Left lung (tissue), 10 donors: Measurements from ENCODE around the gene ANKRD12. TPM values are rescaled to one million over a fixed set of nuclear protein-coding genes. Genes with fewer than 3 reads are reported as not detected.
A peak's percentile ranks its signal among the peaks of the same experiment; 100 is the strongest.

Source experiments
- ATAC-seq: fragments of 200-7000 bp; cut with Tn5 transposase; one replicate; pipeline ENCODE4 v1.9.1; 2020; ENCODE audit warnings: moderate library complexity
- DNase-seq, 4 donors: peaks; one replicate each; pipeline ENCODE4 v3.0.0-alpha.2; 2013 to 2020
- H3K27ac ChIP-seq, 2 donors: fragments of 200-600 bp; sonication (generic) in 1 of 2; one replicate each; pipeline versions ENCODE4 v1.5.0 to v1.8.0; 2020 to 2021
- H3K27me3 ChIP-seq, 2 donors: fragments of 200-600 bp; sonication (generic) in 1 of 2; one replicate each; pipeline versions ENCODE4 v1.5.0 to v1.8.0; 2020 to 2021
- H3K36me3 ChIP-seq, 2 donors: fragments of 200-600 bp; sonication (generic) in 1 of 2; one replicate each; pipeline versions ENCODE4 v1.5.0 to v1.8.0; 2020 to 2021
- H3K4me1 ChIP-seq, 2 donors: fragments of 200-600 bp; one replicate each; pipeline ENCODE4 v1.8.0; 2021
- H3K4me3 ChIP-seq, 2 donors: fragments of 200-600 bp; sonication (generic) in 1 of 2; one replicate each; pipeline versions ENCODE4 v1.5.0 to v1.8.0; 2020 to 2021; ENCODE audit warnings: mild to moderate bottlenecking in 1 of 2
- H3K9me3 ChIP-seq, 2 donors: fragments of 200-600 bp; sonication (generic) in 1 of 2; one replicate each; pipeline versions ENCODE4 v1.5.0 to v1.8.0; 2020 to 2021
- intact Hi-C, 2 donors: fragments of 100-400 bp; cut with DNase I; formaldehyde crosslinking; loops; one replicate each; pipeline versions ENCODE4 v1.11.2 to v1.14.2; 2022
- polyA plus RNA-seq, 6 donors: library from polyadenylated mRNA; unstranded; fragments of 120-200 nt; gene quantifications; one replicate each; pipeline ENCODE4 v1.2.1, GENCODE V29; 2013; ENCODE audit not compliant: insufficient read length in 6 of 6
- total RNA-seq, 2 donors: library from RNA; stranded (reverse); fragmentation: NEBNext Ultra II Directional; extraction: Animal tissue kit (Norgen Biotek cat#: 25700); gene quantifications; one replicate each; pipeline ENCODE4 v1.2.1, GENCODE V29; 2021
- TF ChIP-seq, protein P1 (sequence below), 2 donors: fragments of 200-600 bp; sonication (generic) in 1 of 2; IDR thresholded peaks; one replicate each; pipeline versions ENCODE4 v1.5.0 to v1.8.0; 2021; ENCODE audit warnings: antibody characterized with exemption in 2 of 2
- donor health status: DM: no; HTN: yes; CAD: no.
- donor health status: DM: no; HTN: no; CAD: no.

Gene ANKRD12
- total and polyA plus RNA-seq, 8 donors: 20.0 to 64.3 (median 31.4) TPM

DNA sequence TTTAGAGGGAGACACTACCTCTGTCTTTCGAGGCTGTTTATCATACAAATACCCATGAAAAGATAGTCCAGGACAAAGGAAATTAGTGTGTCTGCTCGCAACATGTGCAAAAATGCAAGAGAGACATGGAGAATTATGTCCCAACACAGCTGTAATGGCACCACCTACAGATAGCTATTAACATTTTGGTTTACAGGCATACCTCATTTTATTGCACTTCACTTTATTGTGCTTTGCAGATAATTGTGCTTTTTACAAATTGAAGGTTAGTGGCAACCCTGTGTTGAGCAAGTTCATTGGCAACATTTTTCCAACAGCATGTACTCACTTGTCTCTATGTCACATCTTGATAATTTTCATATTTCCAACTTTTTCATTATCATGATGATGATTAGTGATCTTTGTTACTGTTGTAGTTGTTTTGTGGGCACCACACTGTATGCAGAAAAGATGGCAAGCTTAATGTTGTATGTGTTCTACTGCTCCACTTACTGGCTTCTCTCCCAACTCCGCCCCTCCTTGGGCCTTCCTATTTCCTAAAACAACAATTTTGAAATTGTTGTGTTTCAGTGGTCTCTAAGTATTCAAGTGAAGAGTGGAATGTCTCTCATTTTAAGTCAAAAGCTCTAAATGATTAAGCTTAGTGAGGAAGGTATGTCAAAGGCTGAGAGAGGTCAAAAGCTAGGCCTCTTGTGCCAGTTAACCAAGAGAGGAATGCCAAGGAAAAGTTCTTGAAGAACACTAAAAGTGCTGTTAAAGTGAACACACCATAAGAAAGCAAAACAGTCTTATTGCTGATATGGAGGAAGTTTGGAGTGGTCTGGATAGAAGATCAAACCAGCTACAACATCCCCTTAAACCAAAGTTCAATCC, 52.0 kb downstream of the ANKRD12 start:
- intact Hi-C loops: no loop called here
- TF ChIP-seq, protein P1, sequence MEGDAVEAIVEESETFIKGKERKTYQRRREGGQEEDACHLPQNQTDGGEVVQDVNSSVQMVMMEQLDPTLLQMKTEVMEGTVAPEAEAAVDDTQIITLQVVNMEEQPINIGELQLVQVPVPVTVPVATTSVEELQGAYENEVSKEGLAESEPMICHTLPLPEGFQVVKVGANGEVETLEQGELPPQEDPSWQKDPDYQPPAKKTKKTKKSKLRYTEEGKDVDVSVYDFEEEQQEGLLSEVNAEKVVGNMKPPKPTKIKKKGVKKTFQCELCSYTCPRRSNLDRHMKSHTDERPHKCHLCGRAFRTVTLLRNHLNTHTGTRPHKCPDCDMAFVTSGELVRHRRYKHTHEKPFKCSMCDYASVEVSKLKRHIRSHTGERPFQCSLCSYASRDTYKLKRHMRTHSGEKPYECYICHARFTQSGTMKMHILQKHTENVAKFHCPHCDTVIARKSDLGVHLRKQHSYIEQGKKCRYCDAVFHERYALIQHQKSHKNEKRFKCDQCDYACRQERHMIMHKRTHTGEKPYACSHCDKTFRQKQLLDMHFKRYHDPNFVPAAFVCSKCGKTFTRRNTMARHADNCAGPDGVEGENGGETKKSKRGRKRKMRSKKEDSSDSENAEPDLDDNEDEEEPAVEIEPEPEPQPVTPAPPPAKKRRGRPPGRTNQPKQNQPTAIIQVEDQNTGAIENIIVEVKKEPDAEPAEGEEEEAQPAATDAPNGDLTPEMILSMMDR (IDR thresholded peaks at IDR 0.05): no peak
- H3K27ac ChIP-seq: peak overlapping the region in 1 of 2 donors; percentile 5

DNA sequence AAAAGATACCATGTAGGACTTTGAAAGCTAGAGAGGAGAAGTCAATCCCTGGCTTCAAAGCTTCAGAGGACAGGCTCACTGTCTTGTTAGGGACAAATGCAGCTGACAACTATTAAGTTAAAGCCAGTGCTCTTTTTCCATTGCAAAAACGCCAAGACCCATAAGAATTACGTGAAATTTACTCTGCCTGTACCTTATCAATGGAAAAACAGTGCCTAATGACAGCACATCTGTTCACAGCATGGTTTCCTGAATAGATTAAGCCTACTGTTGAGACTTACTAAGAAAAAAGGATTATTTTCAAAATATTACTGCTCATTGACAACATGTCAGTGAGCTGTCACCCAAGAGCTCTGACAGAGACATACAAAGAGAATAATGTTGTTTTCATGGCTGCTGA, 52.9 kb downstream of the ANKRD12 start:
- peaks cover 0 to 32% of the 10 kb centered on the region in 2 donors for H3K4me1 ChIP-seq
- ATAC-seq: no peak
- intact Hi-C loops: no loop called here
- no peaks in the 10 kb centered on the region for H3K27me3 ChIP-seq
- no peak for DNase-seq
- H3K9me3 ChIP-seq: no peaks in the 10 kb centered on the region
- peaks cover 0 to 12% of the 10 kb centered on the region in 2 donors for H3K36me3 ChIP-seq
- no peak overlapping the region for H3K27ac ChIP-seq
- H3K4me3 ChIP-seq: no peak overlapping the region
- TF ChIP-seq, protein P1 (IDR thresholded peaks at IDR 0.05): no peak

More for the DNA sequence above, 52.0 kb downstream of the ANKRD12 start:
- Histone ChIP-seq H3K27me3 (no peaks in the 10 kb centered on the region), H3K36me3 (peaks cover 0 to 12% of the 10 kb centered on the region in 2 donors), H3K4me3 (no peak overlapping the region), H3K4me1 (peaks cover 0 to 37% of the 10 kb centered on the region in 2 donors), H3K9me3 (no peaks in the 10 kb centered on the region)
- peak; percentile 71 for ATAC-seq
- DNase-seq: no peak

DNA sequence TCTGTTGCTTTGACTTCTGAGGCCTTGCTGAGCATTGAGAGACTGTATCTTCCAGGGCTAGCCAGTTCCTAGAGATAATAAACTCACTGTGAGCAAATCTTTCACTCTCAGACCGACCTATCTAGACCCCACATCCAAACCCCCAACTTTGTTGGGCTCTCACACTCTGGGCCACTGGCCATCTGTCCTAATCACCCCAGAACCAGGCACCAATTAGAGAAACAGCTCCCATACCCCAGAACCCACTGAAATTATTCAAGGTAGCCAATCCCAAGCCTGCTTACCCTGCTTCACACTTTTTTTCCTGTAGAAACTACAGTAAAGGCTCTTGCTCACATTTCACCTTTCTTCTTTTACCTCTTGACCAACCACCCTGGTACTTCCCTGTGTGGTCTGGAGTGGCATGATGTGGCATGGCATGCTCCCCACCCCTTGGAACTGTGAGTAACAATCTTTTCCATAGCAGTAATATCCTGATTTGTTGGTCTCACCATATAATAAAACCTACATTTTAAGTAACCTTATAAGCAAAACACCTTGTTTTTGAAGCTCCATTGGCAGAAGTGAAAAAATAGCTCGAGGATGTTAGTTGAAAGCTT, 55.2 kb downstream of the ANKRD12 start:
- Histone ChIP-seq H3K4me3 (no peak overlapping the region), H3K27ac (no peak overlapping the region), H3K27me3 (no peaks in the 10 kb centered on the region), H3K4me1 (peaks cover 0 to 19% of the 10 kb centered on the region in 2 donors), H3K36me3 (peaks cover 0 to 23% of the 10 kb centered on the region in 2 donors), H3K9me3 (no peaks in the 10 kb centered on the region)
- ATAC-seq (peak; percentile 42), DNase-seq (no peak)
- TF ChIP-seq, protein P1 (IDR thresholded peaks at IDR 0.05): no peak
- intact Hi-C loops: no loop called here

DNA sequence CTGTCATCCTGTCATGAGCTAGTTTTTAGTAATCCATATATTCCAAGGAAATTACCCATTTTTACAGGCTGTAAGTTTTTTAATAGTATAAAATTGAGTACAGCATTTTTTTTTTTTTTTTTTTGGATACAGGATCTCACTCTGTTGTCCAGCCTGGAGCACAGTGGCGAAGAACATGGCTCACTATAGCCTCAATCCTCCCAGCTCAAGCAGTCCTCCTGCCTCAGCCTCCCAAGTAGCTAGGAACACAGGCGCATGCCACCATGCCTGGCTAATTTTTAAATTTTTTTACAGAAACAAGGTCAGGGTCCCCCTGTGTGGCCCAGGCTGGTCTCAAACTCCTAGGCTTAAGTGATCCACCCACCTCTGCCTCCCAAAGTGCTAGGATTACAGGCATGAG, 56.5 kb downstream of the ANKRD12 start:
- no peak overlapping the region for H3K27ac ChIP-seq
- H3K4me3 ChIP-seq: no peak overlapping the region
- no peaks in the 10 kb centered on the region for H3K9me3 ChIP-seq
- DNase-seq (no peak), ATAC-seq (no peak)
- no peaks in the 10 kb centered on the region for H3K27me3 ChIP-seq
- TF ChIP-seq, protein P1 (IDR thresholded peaks at IDR 0.05): no peak
- H3K36me3 ChIP-seq: peaks cover 0 to 18% of the 10 kb centered on the region in 2 donors
- H3K4me1 ChIP-seq: peaks cover 0 to 19% of the 10 kb centered on the region in 2 donors
- intact Hi-C loops: no loop called here

DNA sequence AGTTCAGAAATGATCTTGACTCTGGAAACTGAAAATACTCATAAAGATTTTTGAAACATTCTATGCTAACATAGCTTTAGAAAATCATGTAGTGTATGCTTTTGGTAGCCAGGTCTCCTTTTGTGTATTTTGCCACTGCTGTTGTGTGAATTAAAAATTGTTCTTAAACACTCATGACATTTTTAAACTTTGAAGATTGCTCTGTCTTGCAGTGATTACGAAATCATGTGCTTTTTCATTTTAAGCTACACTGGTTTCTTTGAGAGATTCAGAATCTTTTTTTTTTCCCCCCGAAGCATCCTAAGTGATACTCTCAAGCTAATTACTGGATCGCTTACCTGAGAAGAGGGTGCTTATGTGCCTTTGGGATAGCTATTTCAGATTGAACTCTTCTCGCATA, 60.0 kb downstream of the ANKRD12 start:
- ATAC-seq (peak; percentile 25), DNase-seq (no peak)
- Histone ChIP-seq H3K9me3 (no peaks in the 10 kb centered on the region), H3K27ac (no peak overlapping the region), H3K27me3 (no peaks in the 10 kb centered on the region), H3K36me3 (peaks cover 0 to 11% of the 10 kb centered on the region in 2 donors), H3K4me1 (peaks cover 0 to 7% of the 10 kb centered on the region in 2 donors), H3K4me3 (no peak overlapping the region)
- intact Hi-C loops: no loop called here
- TF ChIP-seq, protein P1 (IDR thresholded peaks at IDR 0.05): no peak
